Right renal pelvis (tissue), 4 donors: ENCODE results near the gene AP3B1. TPM values are rescaled to one million over a fixed set of nuclear protein-coding genes. Genes with fewer than 3 reads are reported as not detected.
"Not testable (repeated sequence)": the region's sequence is repeated elsewhere in the genome, so short reads cannot be mapped to it uniquely, and the experiment has no call there.

ENCODE experiments used
- DNase-seq, 4 donors: peaks; one replicate each; pipeline ENCODE4 v3.0.0-alpha.2; 2013; ENCODE audit warnings: low read depth in 4 of 4, low spot score in 3 of 4, missing footprints in 1 of 4
- polyA plus RNA-seq, 4 donors: library from polyadenylated mRNA; unstranded; fragments of 120-200 nt; gene quantifications; one replicate each; pipeline ENCODE4 v1.2.1, GENCODE V29; 2013; ENCODE audit not compliant: insufficient read length in 4 of 4

AP3B1 gene
- polyA plus RNA-seq, 4 donors, result 70.2 to 82.3 (median 75.7) TPM

DNA sequence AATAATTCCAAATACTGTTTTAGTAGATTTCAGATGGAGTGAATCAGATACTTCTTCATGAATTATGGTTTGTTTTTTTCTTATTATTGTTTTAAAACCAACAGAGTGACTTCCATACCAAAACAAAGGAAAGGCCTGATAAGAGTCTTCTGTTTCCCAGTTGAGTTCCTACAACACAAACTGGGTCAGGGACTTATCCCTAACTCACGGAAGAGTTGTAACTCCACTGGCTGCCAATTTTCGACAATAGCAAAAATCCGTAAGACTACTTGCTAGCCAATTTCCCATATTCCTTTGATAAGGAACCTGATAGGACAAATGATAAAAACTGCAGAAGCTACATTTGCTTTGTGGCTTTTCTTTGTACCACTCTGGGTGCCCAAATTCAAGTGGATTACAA, 219.2 kb downstream of the AP3B1 start:
- DNase-seq, result no peak

DNA sequence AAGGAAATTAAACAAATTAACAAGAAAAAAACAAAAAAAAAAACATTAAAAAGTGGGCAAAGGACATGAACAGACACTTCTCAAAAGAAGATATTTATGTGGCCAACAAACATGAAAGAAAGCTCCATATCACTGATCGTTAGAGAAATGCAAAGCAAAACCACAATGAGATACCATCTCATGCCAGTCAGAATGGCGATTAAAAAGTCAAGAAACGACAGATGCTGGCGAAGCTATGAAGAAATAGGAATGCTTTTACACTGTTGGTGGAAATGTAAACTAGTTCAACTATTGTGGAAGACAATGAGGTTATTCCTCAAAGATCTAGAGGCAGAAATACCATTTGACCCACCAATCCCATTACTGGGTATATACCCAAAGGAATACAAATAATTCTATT, 223.8 kb downstream of the AP3B1 start:
- not testable (repeated sequence) for DNase-seq

DNA sequence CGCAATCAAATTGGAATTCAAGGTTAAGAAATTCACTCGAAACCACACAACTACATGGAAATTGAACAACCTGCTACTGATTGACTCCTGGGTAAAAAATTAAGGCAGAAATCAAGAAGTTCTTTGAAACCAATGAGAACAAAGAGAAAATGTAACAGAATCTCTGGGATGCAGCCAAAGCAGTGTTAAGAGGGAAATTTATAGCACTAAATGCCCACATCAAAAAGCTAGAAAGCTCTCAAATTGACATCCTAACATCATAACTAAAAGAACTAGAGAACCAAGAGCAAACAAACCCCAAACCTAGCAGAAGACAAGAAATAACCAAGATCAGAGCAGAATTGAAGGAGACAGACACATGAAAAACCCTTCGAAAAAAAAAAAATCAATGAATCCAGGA, 226.9 kb downstream of the AP3B1 start:
- DNase-seq, result not testable (repeated sequence)

GRCh38 chr5:78066722-78067121, 227.8 kb downstream of the AP3B1 start:
- not testable (repeated sequence) for DNase-seq

DNA sequence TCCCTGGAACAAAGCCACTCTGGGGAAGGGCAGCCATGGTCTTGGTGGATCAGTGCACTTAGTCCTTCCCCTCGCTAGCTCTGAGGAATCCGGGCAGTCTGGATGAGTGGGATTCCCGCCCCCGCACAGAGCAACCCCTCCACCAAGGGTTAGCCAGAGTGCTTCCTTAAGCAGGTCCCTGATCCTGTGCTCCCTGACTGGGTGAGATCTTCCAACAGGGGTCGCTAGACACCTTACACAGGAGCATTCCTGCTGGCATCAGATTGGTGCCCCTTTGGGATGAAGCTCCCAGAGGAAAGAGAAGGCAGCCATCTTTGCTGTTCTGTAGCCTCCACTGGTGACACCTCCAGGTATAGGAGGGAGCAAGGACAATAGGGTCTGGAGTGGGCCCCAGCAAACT, 228.8 kb downstream of the AP3B1 start:
- DNase-seq, result no peak

DNA sequence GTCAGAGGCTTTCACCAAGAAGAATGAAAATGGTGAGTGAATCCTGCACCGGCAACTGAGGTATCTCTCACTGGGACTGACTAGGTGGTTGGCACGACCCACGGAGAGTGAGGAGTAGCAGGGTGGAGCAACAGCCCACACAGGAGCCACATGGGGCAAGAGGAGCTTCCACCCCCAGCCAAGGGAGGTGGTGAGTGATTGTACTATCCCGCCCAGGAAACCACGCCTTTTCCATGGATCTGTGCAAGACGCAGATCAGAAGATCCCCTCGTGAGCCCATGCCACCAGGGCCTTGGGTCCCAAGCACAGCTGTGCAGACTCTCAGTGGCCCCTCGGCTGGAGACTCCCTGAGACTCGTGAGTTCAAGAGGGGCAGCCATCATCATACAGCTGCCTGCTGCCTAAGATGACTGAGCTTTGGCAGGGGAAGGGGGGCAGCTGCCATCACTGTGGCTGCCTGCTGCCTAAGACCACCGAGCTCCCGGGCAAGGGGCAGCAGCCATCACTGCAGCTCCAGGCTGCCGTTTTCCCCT, 229.5 kb downstream of the AP3B1 start:
- DNase-seq, result no peak

- DNase-seq, result no peak
Observed at GRCh38 chr5:78063495-78063894, 231.0 kb downstream of the AP3B1 start.

- DNase-seq, result no peak
Observed at GRCh38 chr5:78062645-78063044, 231.9 kb downstream of the AP3B1 start.

- no peak for DNase-seq
Observed at GRCh38 chr5:78060421-78060820, 234.1 kb downstream of the AP3B1 start.

DNA sequence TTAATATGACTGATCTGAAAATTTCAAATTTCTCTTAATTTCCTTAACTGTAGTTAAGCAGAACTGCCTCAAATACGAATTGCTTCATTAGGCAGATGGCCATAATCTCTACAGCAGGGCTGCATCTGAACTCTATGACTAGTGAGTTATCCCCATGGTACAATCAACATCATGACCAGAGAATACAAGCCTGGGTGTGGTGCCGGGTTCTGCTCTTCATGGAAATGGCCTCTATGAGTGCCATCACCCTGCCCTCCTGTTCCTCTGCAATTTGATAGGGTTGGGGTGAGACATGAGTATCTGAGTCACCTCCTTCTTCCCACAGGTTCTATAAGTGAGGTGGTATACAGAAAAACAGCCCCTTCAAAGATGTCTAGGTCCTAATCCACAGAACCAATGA, 235.9 kb downstream of the AP3B1 start:
- no peak for DNase-seq

DNA sequence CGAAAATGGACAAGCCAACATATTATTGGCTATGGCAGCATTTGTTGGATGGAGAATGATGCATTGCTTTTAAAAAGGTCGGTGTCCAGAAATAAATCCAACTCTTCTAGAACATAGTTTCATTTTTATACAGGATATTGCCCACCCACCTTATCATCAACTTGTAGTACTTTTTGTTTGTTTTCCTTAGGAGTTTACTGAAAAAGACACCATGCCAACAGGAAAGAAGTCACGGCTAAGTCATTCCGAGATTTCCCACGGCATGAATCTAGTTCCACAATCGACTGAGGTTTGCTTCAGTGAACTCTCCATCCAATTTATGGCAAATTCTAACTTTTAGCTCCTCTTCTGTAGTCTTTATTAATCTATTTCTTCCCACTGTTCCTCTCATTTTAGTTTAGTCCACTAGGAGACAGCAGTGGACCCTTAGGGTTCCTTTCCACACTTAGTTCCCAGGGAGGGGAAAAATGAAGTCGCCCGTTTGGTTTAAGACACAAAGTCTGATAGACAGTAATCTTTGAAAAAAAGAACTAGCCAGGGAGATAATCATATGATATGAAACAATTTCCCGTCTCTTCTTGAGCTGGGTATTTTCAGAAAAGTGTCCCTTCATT, 237.5 kb downstream of the AP3B1 start:
- DNase-seq, result no peak

DNA sequence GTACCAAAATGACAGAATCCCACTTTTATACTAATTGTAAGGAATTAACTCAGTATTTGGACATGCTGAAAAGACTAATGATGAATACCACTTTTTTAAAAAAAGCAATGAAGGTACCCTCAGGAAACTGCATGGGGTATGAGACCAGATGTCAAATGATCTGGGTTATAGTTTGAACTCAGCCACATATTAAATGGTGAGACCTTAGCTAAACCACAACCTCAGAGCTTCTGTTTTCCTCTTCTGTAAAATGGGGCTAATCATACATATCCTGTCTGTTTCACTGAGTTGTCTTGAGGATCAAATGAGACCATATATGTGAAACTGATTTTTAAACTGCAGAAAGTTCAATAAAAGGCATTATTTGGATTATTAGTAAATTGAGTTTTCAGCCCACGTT, 238.4 kb downstream of the AP3B1 start:
- no peak for DNase-seq

DNA sequence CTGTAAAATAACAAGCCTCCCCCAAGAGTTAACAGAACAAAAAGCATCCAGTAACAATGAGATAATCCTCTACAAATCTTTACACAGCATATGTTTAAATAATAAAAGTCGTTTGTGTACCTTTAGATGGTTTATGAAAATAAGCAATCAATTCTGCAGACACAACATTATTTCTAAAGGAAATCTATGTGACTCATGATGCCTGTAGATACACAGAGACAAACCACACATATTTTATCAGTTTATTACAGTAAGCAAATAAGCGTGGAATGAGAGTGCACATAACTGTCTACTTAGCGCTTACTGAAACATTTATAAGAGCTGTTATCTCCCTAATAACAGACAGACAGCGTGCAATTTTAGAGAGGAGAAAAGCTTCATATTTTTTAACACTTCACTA, 243.6 kb downstream of the AP3B1 start:
- DNase-seq, result no peak

DNA sequence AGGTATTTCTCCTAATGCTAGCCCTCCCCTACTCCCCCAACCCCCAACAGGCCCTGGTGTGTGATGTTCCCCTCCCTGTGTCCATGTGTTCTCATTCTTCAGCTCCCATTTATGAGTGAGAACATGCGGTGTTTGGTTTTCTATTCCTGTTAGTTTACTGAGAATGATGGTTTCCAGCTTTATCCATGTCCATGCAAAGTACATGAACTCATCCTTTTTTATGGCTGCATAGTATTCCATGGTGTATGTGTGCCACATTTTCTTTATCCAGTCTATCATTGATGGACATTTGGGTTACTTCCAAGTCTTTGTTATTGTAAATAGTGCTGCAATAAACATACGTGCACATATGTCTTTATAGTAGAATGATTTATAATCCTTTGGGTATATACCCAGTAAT, 247.7 kb downstream of the AP3B1 start:
- DNase-seq, result not testable (repeated sequence)

DNA sequence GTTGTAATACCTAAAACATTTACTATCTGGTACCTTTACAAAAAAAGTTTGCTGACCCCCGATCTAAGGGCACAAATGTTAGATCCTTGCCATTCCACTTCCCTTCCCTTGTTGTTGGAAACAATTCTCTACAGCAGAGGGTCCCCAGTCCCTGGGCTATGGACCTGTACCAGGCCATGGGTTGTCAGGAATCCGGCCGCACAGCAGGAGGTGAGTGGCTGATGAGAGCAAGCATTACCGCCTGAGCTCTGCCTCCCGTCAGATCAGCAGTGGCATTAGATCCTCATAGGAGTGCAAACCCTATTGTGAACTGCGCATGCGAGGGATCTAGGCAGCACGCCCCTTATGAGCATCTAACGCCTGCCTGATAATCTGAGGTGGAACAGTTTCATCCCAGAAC, 248.5 kb downstream of the AP3B1 start:
- DNase-seq, result no peak

- DNase-seq, result no peak
Observed at GRCh38 chr5:78041805-78042204, 252.7 kb downstream of the AP3B1 start.

GRCh38 chr5:78025540-78025939, 269.0 kb downstream of the AP3B1 start:
- DNase-seq, result no peak

DNA sequence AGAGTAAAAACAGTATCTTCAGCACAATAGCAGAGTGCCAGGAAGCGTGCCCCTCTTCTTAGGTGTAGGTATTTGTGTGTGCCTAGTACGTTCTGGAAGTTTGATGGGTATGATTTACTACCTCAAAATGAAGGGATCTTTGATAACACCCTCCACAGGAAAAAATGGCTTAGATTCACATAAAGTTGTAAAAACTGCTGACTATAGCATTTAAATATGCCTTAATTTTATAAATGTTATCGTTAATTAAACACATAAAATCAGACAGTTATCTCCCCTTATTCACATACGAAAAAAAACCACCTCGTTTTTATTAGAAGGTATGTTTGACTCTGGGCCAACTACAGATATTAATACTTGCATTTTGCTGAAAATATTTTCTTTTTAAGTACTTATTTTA, 274.8 kb downstream of the AP3B1 start:
- DNase-seq, result no peak

- DNase-seq, result no peak
Observed at GRCh38 chr5:78016863-78017529, 277.5 kb downstream of the AP3B1 start.

- no peak for DNase-seq
Observed at GRCh38 chr5:78009937-78010527, 284.5 kb downstream of the AP3B1 start.

GRCh38 chr5:78008356-78008967, 286.0 kb downstream of the AP3B1 start:
- no peak for DNase-seq

DNA sequence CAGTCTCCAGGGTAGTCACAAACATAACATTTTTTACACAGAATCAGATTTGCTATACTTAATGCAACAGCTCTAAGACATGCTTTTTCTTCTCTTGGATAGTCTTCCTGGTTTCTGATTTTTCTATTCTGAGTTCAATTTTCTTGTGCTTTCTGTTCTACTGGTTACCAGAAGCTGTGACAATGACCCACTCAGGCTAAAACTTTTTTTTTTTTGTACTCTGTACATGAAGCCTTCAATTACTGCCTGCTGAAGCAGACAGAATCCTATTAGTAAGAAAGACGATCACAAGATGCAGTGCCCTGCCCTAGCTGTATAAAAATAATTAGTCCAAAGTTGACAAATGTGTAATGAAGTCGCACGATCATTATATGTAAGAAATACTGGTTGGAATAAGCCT, 287.3 kb downstream of the AP3B1 start:
- no peak for DNase-seq
